PC-9 (cell line): ENCODE data around the gene R3HDM2. TPM values are rescaled to one million over a fixed set of nuclear protein-coding genes. Genes with fewer than 3 reads are reported as not detected.

Experiments used
- BruUV-seq: library from RNA; stranded (reverse); fragments of 400-500 nt; replicated peaks from 2 replicates; lab custom pipeline; 2021; lab: Mats Ljungman, UMichigan
- CTCF ChIA-PET: fragments of 300-600 bp; sonication (Branson Sonifier 250); formaldehyde crosslinking; loops from one replicate; lab custom pipeline; 2022; ENCODE audit warnings: antibody characterized with exemption; lab: Charles Lee
- POLR2A ChIA-PET: fragments of 300-600 bp; sonication (Branson Sonifier 250); formaldehyde crosslinking; loops from one replicate; lab custom pipeline; 2022; ENCODE audit warnings: antibody characterized with exemption; ENCODE audit not compliant: unreplicated experiment; lab: Charles Lee
- DNase-seq, 2 experiments: peaks; one replicate each; pipeline versions ENCODE4 v3.0.0 to v3.0.0-alpha.2; 2015 to 2022; ENCODE audit warnings: mixed read lengths in 1 of 2
- H2AFZ ChIP-seq: fragments of 200-600 bp; sonication (generic); 2 replicates; pipeline ENCODE4 v1.8.1; 2017; ENCODE audit warnings: antibody characterized with exemption
- H3F3A ChIP-seq: fragments of 200-600 bp; sonication (generic); 2 replicates; pipeline ENCODE4 v1.8.1; 2017; ENCODE audit warnings: antibody characterized with exemption, mild to moderate bottlenecking, low read depth; ENCODE audit not compliant: insufficient read depth
- H3K27ac ChIP-seq: fragments of 200-600 bp; sonication (generic); 2 replicates; pipeline ENCODE4 v1.6.1; 2016; ENCODE audit warnings: mixed run types
- H3K27me3 ChIP-seq: fragments of 200-600 bp; sonication (generic); 2 replicates; pipeline ENCODE4 v1.6.1; 2016; ENCODE audit warnings: low read depth, mixed run types; ENCODE audit not compliant: insufficient read depth
- H3K36me3 ChIP-seq: fragments of 200-600 bp; sonication (generic); 2 replicates; pipeline ENCODE4 v1.6.1; 2016; ENCODE audit warnings: low read depth, mixed run types
- H3K4me1 ChIP-seq: fragments of 200-600 bp; sonication (generic); replicated peaks from 2 replicates; pipeline ENCODE4 v1.6.1; 2016; ENCODE audit warnings: mixed run types; ENCODE audit not compliant: insufficient read depth
- H3K4me2 ChIP-seq: fragments of 200-600 bp; sonication (generic); 2 replicates; pipeline ENCODE4 v1.6.1; 2017; ENCODE audit warnings: mixed run types
- H3K4me3 ChIP-seq: fragments of 200-600 bp; sonication (generic); 2 replicates; pipeline ENCODE4 v1.6.1; 2016; ENCODE audit warnings: mixed run types
- H3K79me2 ChIP-seq: fragments of 200-600 bp; sonication (generic); 2 replicates; pipeline ENCODE4 v1.6.1; 2017; ENCODE audit warnings: low read depth, mixed run types
- H3K9me2 ChIP-seq: fragments of 200-600 bp; sonication (generic); 2 replicates; pipeline ENCODE4 v1.8.1; 2017; ENCODE audit warnings: mild to moderate bottlenecking; ENCODE audit not compliant: insufficient read depth
- H3K9me3 ChIP-seq: fragments of 200-600 bp; sonication (generic); 2 replicates; pipeline ENCODE4 v1.8.1; 2016; ENCODE audit warnings: low read depth; ENCODE audit not compliant: insufficient read depth
- H4K20me1 ChIP-seq: fragments of 200-600 bp; sonication (generic); 2 replicates; pipeline ENCODE4 v1.8.1; 2017; ENCODE audit not compliant: insufficient read depth
- CTCF ChIP-seq: fragments of 200-600 bp; sonication (generic); conservative IDR thresholded peaks from 2 replicates; pipeline ENCODE4 v1.6.1; 2017; ENCODE audit warnings: mixed run types, antibody characterized with exemption, mild to moderate bottlenecking, moderate library complexity
- EZH2 ChIP-seq: fragments of 200-600 bp; sonication (generic); IDR thresholded peaks from 2 replicates; pipeline ENCODE4 v1.8.0; 2017; ENCODE audit warnings: antibody characterized with exemption, low read depth
- intact Hi-C: fragments of 100-400 bp; cut with micrococcal nuclease; formaldehyde crosslinking; loops from one replicate; pipeline ENCODE4 v1.10.0; 2022; ENCODE audit not compliant: unreplicated experiment
- total RNA-seq: library from RNA; stranded (reverse); gene quantifications from 2 replicates; pipeline ENCODE4 v1.2.3, GENCODE V29; 2021

R3HDM2 gene
- total RNA-seq, 1 experiment from 2014 or later, result 65.1 TPM

- Histone ChIP-seq H3K27ac (no peak overlapping the region), H3F3A (peaks cover 75% of the 10 kb centered on the region), H3K36me3 (peaks cover 38% of the 10 kb centered on the region), H2AFZ (no peak overlapping the region), H3K9me2 (no peaks in the 10 kb centered on the region), H3K9me3 (no peaks in the 10 kb centered on the region), H3K4me1 (peaks cover 22% of the 10 kb centered on the region), H4K20me1 (peaks cover 28% of the 10 kb centered on the region), H3K27me3 (peaks cover 12% of the 10 kb centered on the region), H3K4me2 (no peak overlapping the region), H3K79me2 (peaks cover 25% of the 10 kb centered on the region), H3K4me3 (no peak overlapping the region)
- ChIA-PET CTCF (no interaction called here), POLR2A (no interaction called here)
- no peak for DNase-seq
- no TSS peak for BruUV-seq
- intact Hi-C loops, result no loop called here
- TF ChIP-seq CTCF (no peak), EZH2 (no peak)
These were observed 195.1 kb downstream of the R3HDM2 start for GRCh38 chr12:57235728-57236131.

DNA sequence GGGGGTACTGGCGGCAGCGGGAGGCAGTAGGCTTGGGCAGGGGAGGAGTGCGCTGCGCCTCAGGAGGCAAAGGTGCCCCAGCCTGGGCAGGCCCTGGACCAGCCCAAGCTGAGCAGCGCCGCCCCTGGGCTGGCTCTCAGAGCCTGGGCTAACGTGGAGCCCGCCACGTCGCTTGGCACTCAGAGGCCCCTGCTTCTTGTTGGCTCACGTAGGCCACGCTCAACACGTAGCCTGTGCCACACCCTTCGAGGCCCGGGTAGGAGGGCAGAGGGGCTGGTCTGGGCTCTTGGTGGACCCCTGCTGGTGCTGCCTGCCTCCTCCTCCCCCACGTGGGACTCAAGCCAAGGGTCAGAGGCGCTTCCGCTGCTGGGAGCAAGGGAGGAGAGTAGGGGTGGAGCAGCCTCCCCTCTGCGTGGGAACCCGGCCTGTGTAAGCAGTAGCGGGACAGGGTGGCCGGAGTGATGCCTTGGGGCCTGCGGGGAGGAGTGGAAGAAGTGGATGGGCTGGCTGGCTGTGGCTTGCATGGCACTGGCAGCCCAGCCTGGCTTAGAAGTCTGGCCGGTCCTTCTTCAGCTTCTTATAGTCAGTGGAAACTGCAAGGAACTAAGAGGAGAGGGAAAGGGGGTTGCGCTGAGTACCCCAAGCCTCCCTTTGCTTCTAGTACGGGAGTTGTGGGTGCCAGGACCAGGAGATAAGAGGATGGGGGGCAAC is 195.7 kb downstream of the R3HDM2 start:
- H3K4me3 ChIP-seq, result no peak overlapping the region
- intact Hi-C loops, result no loop called here
- no peak for DNase-seq
- POLR2A ChIA-PET, result no interaction called here
- peaks cover 22% of the 10 kb centered on the region for H3K4me1 ChIP-seq
- no peaks in the 10 kb centered on the region for H3K9me2 ChIP-seq
- H2AFZ ChIP-seq, result no peak overlapping the region
- H3K27me3 ChIP-seq, result peaks cover 6% of the 10 kb centered on the region
- peaks cover 28% of the 10 kb centered on the region for H4K20me1 ChIP-seq
- H3K9me3 ChIP-seq, result no peaks in the 10 kb centered on the region
- TF ChIP-seq CTCF, result no peak
- TF ChIP-seq EZH2, result no peak
- CTCF ChIA-PET, result no interaction called here
- no TSS peak for BruUV-seq
- no peak overlapping the region for H3K4me2 ChIP-seq
- peaks cover 38% of the 10 kb centered on the region for H3K36me3 ChIP-seq
- H3F3A ChIP-seq, result peaks cover 69% of the 10 kb centered on the region
- peaks cover 30% of the 10 kb centered on the region for H3K79me2 ChIP-seq
- H3K27ac ChIP-seq, result no peak overlapping the region

- Histone ChIP-seq H3K79me2 (peaks cover 36% of the 10 kb centered on the region), H3K4me2 (no peak overlapping the region), H3F3A (peaks cover 70% of the 10 kb centered on the region), H3K27ac (no peak overlapping the region), H3K9me3 (no peaks in the 10 kb centered on the region), H4K20me1 (peaks cover 28% of the 10 kb centered on the region), H3K4me1 (peaks cover 22% of the 10 kb centered on the region), H3K36me3 (peaks cover 38% of the 10 kb centered on the region), H3K4me3 (no peak overlapping the region), H3K9me2 (no peaks in the 10 kb centered on the region), H2AFZ (no peak overlapping the region), H3K27me3 (peaks cover under 1% of the 10 kb centered on the region)
- intact Hi-C loops, result no loop called here
- no peak for TF ChIP-seq CTCF
- no peak for TF ChIP-seq EZH2
- POLR2A ChIA-PET, result no interaction called here
- no TSS peak for BruUV-seq
- CTCF ChIA-PET, result no interaction called here
- DNase-seq, result no peak
These were observed 196.2 kb downstream of the R3HDM2 start for GRCh38 chr12:57234571-57235016.
